Medulla oblongata (tissue), 1 donor: ENCODE measurements around the gene STX10.
A peak's percentile ranks its signal among the peaks of the same experiment; 100 is the strongest.

Experiments
- DNase-seq: peaks from one replicate; pipeline ENCODE4 v3.0.0-alpha.2; 2015; ENCODE audit errors: extremely low spot score

STX10 gene

DNA sequence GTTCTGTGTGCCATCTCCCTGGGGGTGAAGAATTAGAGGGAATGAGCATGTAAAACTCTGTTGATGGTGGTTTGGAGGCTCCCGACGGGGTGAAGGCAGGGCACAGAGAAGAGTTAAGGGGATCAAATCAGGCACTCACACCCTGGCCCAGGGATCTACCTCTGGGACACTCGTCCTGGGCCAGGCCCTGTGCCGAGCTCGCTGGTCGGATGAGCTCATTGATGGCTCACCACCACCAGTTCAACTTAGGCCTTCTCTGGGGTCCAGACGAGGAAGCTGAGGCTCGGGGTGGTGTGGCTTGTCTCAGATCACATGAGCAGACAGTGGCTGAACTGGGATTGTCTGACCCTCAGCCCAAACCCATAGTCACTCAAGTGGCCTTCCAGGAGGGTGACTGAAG lies 30.5 kb downstream of the STX10 start:
- no peak for DNase-seq

DNA sequence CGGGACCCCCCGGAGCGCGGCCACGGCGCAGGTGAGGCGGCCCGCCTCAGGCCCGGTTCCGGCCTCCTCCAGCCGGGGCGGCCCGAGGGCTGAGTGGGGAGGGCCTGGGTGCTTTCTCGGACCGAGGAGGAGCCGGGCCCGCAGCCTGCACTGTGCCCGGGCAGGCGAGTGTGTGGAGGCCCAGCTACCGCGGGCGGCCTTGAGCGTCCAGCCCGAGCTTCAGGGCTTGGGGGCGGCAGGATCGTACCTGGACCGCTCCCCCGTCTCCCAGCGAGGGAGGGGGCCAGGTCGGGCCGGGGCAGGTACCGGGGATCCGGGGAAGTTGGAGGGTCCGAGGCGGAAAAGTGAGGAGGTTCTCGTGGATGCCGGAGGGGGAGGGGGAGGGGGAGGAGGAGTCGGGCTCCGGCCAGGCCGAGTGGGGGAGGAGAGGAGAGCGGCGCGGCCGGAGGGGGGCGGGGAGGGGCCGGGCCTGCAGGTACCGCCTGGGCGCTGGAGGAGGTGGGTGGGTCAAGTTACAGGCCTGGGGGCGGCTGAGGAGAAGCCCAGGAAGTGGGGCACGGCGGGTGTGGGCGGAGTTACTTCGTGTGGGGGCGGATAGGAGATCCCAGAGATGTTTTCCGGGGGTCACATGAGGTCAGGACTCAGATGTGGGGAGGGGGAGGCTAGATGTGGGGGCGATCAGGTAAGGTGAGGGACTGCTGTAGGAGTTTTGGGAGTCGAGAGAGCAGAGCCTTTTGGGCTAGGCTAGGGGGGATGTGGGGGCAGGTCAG lies 31.6 kb downstream of the STX10 start:
- DNase-seq = peak; percentile 12

DNA sequence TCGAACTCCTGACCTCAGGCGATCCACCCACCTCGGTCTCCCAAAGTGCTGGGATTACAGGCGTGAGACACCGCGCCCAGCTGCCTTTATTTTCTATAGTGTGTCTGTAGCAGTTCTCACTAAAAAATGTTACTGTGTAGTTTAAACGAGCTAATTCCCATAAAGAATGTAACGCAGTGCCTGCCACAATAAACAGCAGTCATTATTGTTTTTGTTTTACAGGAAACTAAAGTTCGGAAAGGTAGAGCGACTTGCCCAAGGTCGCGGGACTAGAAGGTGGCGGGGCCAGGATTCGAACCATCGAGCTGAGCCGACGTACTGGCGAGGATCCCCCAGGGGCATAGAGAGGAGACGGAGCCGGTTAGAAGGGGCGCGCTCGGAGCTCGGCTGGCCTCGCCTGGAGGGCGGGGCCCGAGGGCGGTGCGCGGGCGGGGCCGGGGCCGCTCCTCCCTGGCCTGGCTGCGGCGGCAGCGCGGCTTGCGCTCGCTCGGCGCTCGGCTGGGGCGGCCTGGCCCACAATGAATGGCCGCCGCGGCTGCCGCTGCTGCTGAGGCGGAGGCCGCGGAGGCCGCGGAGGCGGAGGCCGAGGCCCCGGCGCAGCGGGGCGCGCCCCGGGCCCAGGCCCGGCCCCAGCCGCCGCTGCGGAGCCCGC lies 32.3 kb downstream of the STX10 start, which contains the start of gene NACC1:
Gene NACC1, plus strand, starts transcription at position 493 of the 652 bp plus-strand sequence. CDS start 16,944 bp downstream, outside the sequence.
- peak; percentile 91 for DNase-seq

DNA sequence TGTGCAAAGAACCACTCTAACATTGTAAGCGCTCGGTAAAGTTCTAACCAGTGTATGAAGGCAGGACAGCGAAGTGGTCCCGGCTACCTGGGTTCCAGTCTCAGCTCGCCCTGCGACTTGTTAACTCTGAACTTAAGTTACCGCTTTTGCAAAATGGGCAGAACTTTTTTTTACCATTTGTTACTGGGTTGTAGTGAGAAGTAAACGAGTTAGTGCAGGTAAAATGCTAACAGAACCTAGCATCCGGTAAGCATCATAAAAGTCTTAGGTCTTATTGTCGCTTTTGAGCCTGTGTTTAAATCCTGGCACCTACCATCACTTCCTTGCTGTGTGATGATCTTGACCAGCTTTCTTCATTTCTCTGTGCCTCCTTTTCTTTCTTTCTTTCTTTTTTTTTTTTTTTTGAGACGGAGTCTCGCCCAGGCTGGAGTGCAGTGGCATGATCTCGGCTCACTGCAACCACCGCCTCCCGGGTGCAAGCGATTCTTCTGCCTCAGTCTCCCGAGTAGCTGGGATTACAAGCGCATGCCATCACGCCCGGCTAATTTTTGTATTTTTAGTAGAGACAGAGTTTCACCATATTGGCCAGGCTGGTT lies 32.9 kb downstream of the STX10 start:
- DNase-seq = no peak

DNA sequence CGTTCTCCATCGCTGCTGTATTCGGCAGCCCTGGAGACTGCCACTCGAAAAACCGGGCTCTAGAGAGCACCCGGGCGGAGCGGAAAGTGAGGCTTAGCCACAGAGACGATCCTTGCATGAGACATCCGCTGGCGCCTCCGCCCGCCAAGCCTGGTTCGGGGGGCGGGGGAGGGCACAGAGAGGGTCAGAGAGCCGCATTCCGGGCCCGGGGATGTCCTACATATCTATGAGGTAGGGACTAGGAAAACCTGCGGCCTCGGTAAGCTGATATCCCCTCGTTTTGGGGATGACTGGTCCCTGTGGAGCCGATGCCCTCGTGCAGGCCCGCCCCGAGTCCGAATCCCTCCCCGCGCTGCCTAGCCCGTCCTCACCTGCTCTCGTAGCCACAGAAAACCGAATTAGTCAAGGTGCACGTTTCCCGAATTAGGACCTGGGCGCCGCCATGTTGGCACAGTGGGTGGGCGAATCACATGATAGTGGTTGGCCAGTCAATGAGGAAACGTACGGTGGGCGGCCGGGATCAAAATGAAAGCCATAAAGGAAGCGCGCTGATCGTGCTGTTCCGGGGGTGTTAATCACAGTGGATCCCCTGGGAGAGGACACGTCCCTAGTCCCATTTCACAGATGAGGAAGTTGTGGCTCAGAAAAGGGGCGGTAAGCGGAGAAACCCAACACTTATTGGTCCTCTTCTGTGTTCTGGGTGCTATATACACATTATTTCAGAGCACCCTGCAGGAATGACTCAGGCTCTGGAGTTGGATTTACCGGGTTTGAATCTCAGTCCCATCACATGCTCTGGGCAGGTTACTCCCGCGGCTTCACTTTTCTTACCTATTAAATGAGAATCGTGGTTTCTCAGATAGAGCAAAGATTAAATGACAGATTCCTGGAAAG lies 33.6 kb downstream of the STX10 start, which contains the start of gene TRMT1:
Gene TRMT1, minus strand, starts transcription at position 459 of the 894 bp plus-strand sequence. Its CDS starts 341 bp downstream, at position 118.
- peak; percentile 90 for DNase-seq

DNA sequence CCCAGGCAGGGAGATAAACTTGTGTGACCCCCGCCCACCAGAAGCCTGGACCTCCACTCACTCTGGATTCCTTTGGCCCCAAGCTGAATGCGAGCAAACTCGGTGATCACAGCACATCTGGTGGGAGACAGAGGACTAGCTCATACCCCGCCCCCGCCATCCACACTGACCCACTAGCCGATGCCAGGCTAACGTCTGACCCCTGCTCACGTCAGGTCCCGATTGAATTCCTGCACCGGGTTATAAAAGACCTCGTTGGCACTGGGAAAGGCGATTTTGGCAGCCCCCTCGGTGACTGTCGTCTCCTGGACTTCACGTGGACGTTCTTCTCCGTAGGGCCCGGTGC lies 34.3 kb downstream of the STX10 start:
- no peak for DNase-seq

DNA sequence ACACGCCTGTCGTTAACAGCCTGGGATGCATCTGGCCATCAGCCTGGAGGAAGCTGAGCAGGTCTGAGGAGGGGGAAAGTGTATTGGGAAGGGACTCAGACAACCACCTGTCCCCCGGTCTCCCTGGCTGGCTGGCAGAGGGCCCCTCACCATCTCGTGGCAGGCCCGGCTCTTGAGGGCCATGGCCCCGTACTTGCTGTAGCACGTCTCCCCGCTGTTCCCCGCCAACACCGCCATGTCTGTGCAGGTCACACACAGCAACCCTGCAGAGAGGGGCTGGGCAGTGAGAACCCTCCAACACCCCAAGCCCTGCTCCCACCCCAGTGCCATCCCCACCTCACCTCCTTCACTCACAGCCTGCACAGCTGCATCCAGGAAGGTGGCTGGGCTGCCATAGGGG lies 37.6 kb downstream of the STX10 start:
- DNase-seq = no peak

DNA sequence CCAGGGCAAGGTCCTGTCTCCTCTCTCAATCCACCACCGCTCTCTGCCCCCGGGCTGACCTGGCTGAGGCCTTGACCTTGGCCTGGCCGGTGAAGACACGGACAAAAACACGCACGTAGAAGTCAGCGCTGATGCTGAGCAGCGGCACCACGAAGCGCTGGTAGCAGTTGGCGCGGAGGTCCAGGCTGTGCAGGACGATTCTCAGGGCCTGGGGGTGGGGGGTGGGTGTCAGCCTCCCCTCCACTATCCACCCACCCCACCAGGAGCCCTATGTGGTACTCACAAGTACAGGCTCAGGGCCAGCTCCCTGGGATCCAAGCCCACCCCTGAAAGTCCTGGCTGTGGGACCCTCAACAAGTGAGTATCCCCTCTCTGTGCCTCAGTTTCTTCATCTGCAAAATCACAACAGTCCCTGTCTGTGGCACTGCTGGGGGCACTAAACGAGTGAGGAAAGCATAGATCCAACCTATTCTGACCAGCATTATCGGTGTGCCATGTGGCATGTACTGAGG lies 40.0 kb downstream of the STX10 start:
- DNase-seq = no peak

DNA sequence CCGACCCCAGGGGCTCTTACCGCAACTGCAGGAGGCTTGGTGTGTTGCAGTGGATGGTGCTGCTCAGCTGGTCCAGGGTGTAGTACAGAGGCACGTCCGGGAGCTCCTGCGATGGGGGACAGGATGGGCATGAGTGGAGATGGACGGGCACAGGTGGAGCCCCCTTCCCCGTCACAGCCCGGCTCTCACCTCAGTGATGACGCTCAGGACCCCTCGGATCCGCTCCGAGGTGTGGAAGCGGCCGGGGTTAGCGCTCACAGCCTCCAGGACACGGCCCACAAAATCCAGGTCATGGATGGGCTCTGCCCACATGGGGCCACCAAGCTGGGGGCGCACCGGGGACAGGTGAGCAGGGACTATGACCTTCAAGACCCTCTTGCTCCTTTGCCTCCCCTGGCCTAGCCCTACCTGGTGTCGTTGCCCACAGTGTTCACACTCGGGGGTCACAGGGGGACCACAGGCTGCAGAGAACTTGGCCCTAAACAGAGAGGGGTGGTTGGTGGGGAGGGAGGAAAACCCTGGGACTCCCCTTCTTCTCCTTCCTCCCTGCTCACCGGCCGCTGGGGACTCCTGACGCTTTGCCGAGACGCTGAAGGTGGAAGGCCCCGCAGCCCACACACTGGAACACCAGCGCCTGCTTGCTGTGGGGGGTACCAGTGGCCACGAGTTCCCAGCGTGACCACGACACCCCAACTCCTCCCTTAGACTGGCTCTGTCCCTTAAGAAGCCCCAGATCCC lies 40.6 kb downstream of the STX10 start:
- no peak for DNase-seq

DNA sequence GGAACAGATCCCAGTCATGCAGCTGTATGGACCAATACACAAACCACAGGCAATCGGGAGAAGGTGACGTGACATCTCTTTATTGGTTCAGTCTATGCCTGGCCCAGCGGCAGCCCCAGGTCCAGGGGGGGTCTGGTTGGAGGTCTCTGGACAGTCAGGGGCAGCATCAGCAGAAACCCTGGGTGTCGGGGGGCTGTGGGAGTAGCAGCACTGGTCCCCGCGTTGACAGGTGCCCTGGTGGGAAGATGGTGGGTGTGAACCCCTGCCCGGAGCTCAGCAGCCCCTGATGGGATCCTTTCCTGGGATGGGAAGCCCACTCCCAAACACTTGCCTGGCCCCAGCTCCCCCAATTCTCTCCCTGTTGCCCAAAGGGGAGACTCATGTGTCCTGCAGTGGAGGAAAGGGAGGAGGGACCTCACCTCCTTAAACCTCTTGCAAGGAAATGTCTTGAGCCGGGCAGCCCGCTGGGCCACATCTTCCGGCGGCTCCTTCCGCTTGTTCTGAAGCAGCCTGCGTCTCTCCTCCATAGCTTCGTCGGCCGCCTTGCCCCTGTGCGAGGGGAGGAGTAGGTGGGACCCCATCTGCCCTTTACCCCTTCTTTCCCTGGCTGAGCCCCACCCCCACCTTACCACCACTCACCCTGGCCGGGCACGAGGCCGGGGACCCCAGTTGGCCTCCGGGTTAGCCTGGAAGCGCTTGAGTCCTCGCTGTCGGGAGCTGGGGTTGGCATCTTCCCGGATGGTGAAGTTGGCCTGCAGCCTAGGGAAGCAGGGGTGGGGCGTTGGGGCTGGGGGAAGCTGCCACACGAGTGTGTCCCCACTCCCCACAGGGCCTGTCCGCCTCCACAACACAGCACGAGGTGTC lies 45.1 kb downstream of the STX10 start:
- no peak for DNase-seq

DNA sequence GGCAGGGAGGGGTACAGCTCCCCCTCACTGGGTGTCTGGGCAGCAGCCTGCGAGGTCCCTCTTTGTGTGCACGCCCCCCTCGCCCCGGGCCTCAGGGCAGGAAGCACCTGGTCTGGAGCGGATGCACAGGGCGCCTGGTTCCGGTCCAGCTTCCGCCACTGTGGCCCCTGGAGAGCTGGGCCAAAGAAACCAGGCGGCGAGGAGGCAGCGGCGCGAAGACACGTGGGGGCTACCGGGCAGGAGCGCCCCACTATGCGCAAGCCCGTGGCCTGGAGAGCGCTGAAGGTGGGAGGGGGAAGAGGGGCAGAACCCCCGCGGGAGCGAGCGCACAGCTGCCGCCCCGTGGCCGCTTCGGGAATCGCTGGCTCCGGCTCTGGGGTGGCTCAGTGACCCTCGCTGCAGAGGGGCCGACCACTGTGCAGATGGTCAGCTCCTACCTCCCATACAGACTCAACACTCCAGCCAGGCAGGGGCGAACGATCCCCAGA lies 45.8 kb downstream of the STX10 start:
- DNase-seq = peak; percentile 70

DNA sequence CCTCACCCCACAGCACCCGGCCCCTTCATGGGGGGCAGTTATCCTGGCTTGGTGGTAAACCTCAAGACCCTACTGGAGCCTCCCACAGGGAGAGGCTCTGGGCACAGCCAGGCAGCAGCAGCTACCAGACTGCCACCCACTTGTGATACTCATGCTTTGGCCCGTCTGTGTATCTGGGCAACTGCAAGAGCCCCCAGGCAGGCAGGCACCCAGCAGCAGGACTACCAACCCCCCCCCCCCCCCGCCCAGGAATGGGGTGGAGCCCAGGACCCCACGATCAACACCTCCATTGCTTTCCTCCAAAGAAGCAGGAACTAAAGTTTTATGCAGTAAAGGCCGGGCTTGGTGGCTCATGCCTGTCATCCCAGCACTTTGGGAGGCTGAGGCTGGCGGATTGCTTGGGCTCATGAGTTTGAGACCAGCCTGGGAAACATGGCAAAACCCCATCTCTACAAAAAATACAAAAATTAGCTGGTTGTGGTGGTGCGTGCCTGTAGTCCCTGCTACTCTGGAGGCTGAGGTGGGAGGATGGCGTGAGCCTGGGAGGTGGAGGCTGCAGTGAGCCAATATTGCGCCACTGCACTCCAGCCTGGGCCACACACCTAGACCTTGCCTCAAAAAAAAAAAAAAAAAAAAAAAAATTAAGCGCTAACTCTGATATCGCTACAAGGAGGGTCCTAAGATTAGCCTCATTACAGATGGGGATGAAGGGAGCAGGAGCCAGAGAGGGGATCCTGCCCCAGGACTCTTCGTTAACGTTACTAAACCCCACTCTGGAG lies 46.4 kb downstream of the STX10 start:
- no peak for DNase-seq

DNA sequence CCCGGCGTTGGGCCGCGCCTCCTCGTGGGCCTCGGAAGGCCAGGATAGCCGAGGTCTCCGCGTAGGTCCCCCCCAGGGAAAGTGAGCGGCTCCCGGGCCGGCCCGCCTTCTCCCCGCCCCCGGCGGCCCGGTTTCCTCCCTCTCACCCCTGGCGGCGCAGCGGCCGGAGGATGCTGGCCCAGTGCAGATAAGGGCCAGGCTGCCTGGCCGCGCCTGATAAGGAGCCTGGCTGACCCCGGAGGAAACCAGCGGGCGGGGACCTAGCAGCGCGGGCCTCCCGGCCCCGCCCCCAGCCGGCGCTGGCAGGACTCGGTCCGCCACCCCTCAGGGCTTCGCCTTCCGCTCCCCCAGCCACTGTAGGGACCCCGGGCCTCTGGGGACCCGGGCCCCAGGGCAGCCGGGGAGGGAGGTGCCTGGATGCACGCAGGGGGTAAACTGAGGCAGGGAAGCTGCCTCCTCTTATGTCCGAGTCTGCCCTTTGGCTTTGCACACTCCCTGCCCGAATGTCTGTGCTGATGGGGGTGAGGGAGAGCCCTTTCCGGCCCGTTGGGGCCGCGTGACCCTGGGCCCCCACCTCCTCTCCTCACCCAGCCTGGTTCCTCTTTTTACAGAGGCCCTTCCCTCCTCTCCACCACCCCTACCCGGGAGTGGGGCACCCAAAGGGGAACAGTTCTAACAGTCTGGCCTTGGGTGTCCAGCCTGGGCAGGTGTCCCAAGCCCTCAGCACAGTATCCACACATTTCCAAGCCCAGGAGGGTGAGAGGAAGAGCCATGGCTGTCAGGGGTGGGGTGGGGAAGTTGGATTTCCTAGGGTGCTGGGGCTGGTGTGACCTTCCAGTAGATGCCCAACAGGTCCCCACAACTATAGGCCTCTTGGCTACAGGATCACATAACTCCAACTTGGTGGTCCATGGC lies 47.3 kb downstream of the STX10 start, which contains the start of gene LYL1:
Gene LYL1, minus strand, starts transcription at position 193 of the 915 bp plus-strand sequence. CDS start 1,687 bp downstream, outside the sequence.
- DNase-seq = peak; percentile 84

DNA sequence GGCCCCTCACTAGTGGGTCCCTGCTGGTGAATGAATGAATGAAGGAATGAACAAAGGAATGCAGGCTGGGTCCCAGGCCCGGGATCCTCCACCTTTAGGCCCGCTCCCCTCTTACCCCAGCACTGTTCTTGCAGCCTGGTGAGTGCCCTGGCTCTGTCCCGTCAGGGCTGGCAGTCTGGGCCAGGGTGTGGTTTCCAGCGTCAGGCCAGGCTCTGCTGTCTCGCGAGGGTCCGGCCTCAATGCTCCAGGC lies 47.8 kb downstream of the STX10 start:
- DNase-seq = no peak

DNA sequence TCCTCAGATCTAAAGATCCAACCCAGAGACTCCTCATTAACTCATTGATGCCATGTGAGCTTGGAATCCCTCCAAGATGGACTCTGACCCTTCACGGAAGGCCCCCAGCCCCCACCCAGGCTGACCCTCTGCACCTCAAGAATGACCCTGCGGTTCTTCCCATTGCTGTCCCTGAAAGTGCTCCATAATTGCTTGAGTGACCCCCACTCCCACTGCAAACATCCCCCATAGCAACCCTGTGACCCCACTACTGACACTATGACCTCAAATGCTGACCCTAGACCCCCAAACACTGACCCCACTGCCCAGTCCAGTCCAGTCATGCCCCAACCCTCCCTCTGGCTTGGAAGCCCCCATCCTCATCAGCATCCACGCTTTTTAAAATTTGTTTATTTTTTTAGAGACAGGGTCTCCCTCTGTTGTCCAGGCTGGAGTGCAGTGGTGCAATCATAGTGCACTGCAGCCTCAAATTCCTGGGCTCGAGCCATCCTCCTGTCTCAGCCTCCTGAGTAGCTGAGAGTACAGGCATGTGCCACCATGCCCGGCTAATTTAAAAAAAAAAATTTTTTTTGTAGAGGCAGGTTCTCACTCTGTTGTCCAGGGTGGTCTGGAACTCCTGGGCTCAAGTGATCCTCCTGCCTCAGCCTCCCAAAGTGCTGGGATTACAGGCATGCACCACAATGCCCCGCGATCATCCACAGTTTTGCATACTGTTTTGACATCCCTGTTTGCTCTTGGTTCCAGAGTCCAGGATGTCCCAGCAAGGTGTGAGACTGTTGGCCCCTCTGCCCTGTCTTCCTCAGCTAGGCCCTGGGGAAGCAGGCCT lies 48.4 kb downstream of the STX10 start:
- DNase-seq = no peak

DNA sequence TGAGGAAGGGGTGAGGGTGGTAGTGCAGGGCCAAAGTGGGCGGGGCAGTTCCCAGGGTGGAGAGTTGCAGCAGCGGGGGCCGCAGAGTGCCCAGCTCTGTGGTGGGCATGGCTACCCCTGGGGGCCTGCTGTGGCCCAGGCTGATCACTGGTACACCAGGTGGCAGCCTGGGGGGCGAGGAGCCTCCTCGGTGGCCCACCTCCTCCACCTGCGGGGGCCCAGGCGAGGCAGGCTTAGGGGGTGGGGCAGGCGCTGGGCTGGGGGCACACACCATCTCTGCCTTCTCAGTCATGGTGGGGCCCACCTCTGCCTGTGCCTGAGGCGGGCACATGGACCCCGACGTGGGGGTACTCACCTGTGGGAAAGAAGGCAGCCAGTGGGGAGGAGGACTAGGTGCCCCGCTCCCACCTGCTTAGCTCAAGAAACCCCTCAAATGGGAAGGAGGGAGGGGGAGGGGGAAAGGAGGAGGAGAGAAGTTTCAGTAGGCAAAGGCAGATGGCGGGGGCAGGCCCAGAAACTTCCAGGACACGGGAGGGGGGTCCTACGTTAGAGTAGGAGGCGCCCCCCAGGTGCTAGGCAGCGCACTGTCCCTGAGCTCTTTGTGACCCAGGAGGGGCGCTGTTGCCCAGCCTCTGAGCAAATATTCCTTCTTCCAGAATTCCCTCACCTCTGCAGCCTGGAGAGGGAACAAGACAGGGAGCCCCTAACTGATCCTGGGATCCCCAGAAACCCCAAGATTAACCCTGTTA lies 49.2 kb downstream of the STX10 start:
- DNase-seq = no peak
